HFF-Myc (cell line): ENCODE results near the gene DNAAF8.

Experiments used
- DNase-seq: peaks from one replicate; pipeline ENCODE4 v3.0.0-alpha.2; 2011; ENCODE audit warnings: low read depth; ENCODE audit errors: extremely low read depth
- H3K4me3 ChIP-seq: replicated peaks from 2 replicates; pipeline ENCODE4 v1.5.1; 2011; ENCODE audit warnings: low read depth, mild to moderate bottlenecking, control low read depth, low read length
- TF ChIP-seq, protein P1 (sequence below): IDR thresholded peaks from 2 replicates; pipeline ENCODE4 v1.5.1; 2012; ENCODE audit warnings: mild to moderate bottlenecking, low read depth, low read length, control low read depth; ENCODE audit errors: missing control alignments

The DNAAF8 gene

DNA sequence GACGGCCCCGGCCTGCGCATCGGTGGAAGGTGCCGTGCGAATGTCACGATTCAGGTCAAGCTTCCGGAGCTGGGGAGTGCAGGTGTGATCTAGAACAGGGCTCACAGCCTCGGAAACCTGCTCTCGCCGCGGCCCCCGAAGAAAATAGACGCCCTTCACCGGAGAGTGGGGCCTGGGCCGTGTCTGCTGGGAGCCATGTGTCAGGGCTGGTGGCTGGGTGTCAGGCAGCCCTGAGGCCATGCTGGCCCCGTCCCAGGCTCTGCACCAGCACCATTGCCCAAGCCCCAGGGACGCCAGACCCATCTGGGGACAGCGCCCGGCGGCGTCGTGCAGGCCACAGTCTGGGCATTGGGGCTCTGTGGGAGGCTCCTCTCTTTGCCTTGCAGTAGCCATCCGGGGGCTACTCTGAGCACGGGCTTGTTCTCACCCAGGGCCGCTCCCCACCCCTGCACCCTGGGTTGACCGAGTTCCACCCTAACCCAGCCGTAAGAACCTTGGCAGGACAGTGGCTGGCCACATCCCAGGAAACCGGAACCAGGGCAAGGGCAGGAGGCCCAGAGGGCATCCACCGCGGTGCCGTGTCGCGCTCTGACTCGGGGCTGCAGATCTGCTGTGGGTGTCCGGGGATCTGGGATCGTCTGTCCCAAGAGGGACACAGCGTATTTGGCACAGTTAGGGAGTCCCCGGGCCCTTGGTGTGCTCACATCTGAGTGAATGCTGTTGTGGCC, 46.2 kb upstream of the DNAAF8 start:
- no peak for DNase-seq

GRCh38 chr16:4688674-4689045, 45.7 kb upstream of the DNAAF8 start:
- H3K4me3 ChIP-seq: no peak overlapping the region
- DNase-seq: no peak
- TF ChIP-seq, protein P1, sequence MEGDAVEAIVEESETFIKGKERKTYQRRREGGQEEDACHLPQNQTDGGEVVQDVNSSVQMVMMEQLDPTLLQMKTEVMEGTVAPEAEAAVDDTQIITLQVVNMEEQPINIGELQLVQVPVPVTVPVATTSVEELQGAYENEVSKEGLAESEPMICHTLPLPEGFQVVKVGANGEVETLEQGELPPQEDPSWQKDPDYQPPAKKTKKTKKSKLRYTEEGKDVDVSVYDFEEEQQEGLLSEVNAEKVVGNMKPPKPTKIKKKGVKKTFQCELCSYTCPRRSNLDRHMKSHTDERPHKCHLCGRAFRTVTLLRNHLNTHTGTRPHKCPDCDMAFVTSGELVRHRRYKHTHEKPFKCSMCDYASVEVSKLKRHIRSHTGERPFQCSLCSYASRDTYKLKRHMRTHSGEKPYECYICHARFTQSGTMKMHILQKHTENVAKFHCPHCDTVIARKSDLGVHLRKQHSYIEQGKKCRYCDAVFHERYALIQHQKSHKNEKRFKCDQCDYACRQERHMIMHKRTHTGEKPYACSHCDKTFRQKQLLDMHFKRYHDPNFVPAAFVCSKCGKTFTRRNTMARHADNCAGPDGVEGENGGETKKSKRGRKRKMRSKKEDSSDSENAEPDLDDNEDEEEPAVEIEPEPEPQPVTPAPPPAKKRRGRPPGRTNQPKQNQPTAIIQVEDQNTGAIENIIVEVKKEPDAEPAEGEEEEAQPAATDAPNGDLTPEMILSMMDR: no peak

More for the DNA sequence above, 46.2 kb upstream of the DNAAF8 start:
- H3K4me3 ChIP-seq: no peak overlapping the region
- TF ChIP-seq, protein P1: no peak

- no peak overlapping the region for H3K4me3 ChIP-seq
- no peak for DNase-seq
- TF ChIP-seq, protein P1: no peak
Measured at GRCh38 chr16:4689091-4689671, 45.2 kb upstream of the DNAAF8 start.

DNA sequence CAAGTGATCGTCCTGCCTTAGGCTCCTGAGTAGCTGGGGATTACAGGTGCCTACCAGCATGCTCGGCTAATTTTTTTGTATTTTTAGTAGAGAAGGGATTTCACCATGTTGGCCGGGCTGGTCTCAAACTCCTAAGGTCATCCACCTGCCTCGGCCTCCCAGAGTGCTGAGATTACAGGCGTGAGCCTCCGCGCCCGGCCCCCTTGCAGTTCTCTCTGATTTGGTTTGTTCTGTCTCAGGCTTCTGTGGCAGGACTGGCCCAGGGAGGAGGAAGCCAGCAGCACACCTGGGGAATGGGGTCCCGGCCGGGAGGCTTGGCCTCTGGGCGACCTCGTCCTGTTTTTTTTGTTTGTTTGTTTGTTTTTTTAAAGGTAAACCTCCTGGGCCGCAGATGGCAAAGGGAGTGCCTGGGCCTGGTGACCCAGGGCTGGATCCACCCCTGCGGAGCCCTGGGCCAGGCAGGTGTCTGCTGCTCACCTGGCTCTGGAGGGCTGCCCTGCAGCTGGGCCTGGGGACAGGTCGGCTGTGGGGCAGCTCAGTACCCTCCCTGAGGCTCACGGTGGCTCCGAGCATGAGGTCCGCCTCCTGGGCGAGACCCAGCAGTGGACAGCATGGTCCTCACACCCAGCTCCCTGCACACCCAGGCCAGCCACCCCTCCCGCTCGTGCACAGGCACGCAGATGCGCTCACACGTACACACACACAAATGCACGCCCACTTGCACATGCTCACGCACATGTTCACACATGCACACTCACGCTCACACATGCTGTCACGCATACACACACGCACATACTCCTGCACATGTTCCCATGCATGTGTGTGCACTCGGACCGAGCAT, 44.3 kb upstream of the DNAAF8 start:
- no peak for DNase-seq
- TF ChIP-seq, protein P1: no peak
- H3K4me3 ChIP-seq: no peak overlapping the region

DNA sequence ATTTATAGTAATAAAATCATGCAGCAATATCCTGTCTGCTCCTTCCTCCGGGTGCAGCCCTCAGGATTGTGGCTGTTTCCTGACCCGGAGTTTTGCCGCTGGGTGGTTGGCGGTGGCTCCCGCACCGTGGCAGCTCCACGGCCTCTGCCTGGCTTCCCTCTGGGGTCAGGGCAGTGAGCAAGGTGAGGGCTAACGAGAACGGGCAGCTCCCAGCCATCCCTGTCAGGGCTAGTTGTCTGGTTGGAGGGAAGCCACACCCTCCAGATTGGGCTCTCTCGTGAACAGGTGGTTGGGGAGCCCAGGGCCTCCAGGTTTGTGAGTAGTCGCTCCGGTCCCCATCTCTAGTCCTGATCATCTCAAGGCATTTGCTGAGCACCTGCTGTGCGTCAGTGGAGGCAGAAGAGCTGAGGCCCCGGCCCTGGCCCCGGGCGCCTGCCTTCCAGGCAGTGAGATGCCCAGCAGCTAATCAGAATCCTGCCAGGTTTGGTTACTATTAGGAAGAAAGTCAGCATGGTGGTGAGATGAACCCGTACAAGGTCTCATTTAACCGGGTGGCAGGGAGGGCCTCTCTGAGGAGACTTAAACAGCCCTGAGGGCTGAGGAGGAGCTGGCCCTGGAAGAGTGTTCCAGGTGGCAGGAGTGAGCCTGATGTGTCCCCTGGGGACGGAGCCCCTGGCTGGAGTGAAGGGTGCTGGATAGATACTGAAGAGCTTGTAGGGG, 43.2 kb upstream of the DNAAF8 start:
- TF ChIP-seq, protein P1: no peak
- no peak overlapping the region for H3K4me3 ChIP-seq
- no peak for DNase-seq

GRCh38 chr16:4691666-4692412, 42.5 kb upstream of the DNAAF8 start:
- no peak for DNase-seq
- H3K4me3 ChIP-seq: no peak overlapping the region
- TF ChIP-seq, protein P1: no peak
